ENCODE measurements around the gene ZFAND3. TPM values are rescaled to one million over a fixed set of nuclear protein-coding genes. Genes with fewer than 3 reads are reported as not detected.

ZFAND3 gene
- total RNA-seq, 1 experiment from 2014 or later: 47.2 TPM

- DNase-seq (ENCODE audit: low read depth, low spot score): no peak
- H3K27ac ChIP-seq (ENCODE audit: low read depth, low read length): no peak overlapping the region
- H3K79me2 ChIP-seq (ENCODE audit: insufficient read depth, low read length): peaks cover 92% of the 10 kb centered on the region
- H3K27me3 ChIP-seq (ENCODE audit: insufficient read depth, low read length): no peaks in the 10 kb centered on the region
- no peaks in the 10 kb centered on the region for H3K9me3 ChIP-seq (ENCODE audit: control insufficient read depth in 1 of 2, insufficient read depth in 1 of 2, low read depth in 1 of 2, low read length in 2 of 2)
- no peak overlapping the region for H3K4me2 ChIP-seq (ENCODE audit: low read length)
- POLR2A ChIA-PET: no interaction called here
- intact Hi-C loops (cut with micrococcal nuclease): no loop called here
- no peak overlapping the region for H3K4me3 ChIP-seq (replicated peaks in 1 of 2; ENCODE audit: low read depth in 1 of 2, low read length in 2 of 2)
- no TSS peak for BruUV-seq (replicated peaks)
- H3K9ac ChIP-seq (ENCODE audit: low read length): no peak overlapping the region
- TF ChIP-seq JUND (IDR thresholded peaks at IDR 0.05): no peak
- TF ChIP-seq EGR1 (IDR thresholded peaks at IDR 0.05; ENCODE audit: low read depth): no peak
- TF ChIP-seq ELF1 (IDR thresholded peaks at IDR 0.05; ENCODE audit: borderline replicate concordance, low read depth): no peak
- TF ChIP-seq ATF3 (IDR thresholded peaks at IDR 0.05): no peak
- H3K36me3 ChIP-seq (ENCODE audit: control insufficient read depth in 1 of 2, insufficient read depth in 2 of 2, low read length in 2 of 2): no peaks in the 10 kb centered on the region
- peaks cover 8% of the 10 kb centered on the region; the same call in 1 of the 2 replicates for H4K20me1 ChIP-seq (ENCODE audit: insufficient read depth)
- no peak overlapping the region for H2AFZ ChIP-seq (ENCODE audit: low read depth, low read length, poor library complexity, severe bottlenecking)
- no peaks in the 10 kb centered on the region for H3K4me1 ChIP-seq (ENCODE audit: control insufficient read depth in 1 of 2, insufficient read depth in 2 of 2, low read length in 2 of 2)
- RAD21 ChIA-PET (ENCODE audit: low non-redundant PET in 1 of 2, low total read pairs in 2 of 2, uncharacterized antibody in 2 of 2, unreplicated experiment in 2 of 2): no interaction called here
- no peak for ATAC-seq
- H3K9me2 ChIP-seq (ENCODE audit: insufficient read depth): no peaks in the 10 kb centered on the region
- CTCF ChIA-PET: no interaction called here
These were observed 56.2 kb downstream of the ZFAND3 start for GRCh38 chr6:37875561-37876309.

- intact Hi-C loops (cut with micrococcal nuclease): no loop called here
- TF ChIP-seq ZNF274 (IDR thresholded peaks at IDR 0.05; ENCODE audit: low read depth, low read length): no peak
- no peak for TF ChIP-seq YY1 (IDR thresholded peaks at IDR 0.05; ENCODE audit: extremely low read depth, insufficient replicate concordance, low read depth, low read length)
- no peak for TF ChIP-seq EZH2 (IDR thresholded peaks at IDR 0.05)
- TF ChIP-seq RAD21 (IDR thresholded peaks at IDR 0.05; ENCODE audit: low read depth): no peak
- TF ChIP-seq REST (IDR thresholded peaks at IDR 0.05; ENCODE audit: low read depth): no peak
- no peak for TF ChIP-seq CTCF (IDR thresholded peaks at IDR 0.05 in 2 of 3, conservative IDR thresholded peaks at IDR 0.05 in 1 of 3; ENCODE audit: borderline replicate concordance in 1 of 3, insufficient read depth in 1 of 3, low read depth in 2 of 3, low read length in 2 of 3)
- no peak for TF ChIP-seq EZH2phosphoT487 (IDR thresholded peaks at IDR 0.05; ENCODE audit: borderline replicate concordance)
- no peak for TF ChIP-seq FOSL1 (IDR thresholded peaks at IDR 0.05; ENCODE audit: low read depth)
- no peak for TF ChIP-seq ZFX (IDR thresholded peaks at IDR 0.05)
- TF ChIP-seq MAX (IDR thresholded peaks at IDR 0.05): no peak
- TF ChIP-seq TCF7L2 (IDR thresholded peaks at IDR 0.05; ENCODE audit: borderline replicate concordance, extremely low read depth, insufficient read depth, insufficient read length): no peak
These were observed 57.3 kb downstream of the ZFAND3 start for GRCh38 chr6:37876843-37877242.

More at GRCh38 chr6:37876843-37877242, 57.3 kb downstream of the ZFAND3 start:
- Histone ChIP-seq H3K9ac (ENCODE audit: low read length) (no peak overlapping the region), H2AFZ (ENCODE audit: low read depth, low read length, poor library complexity, severe bottlenecking) (no peak overlapping the region), H3K79me2 (ENCODE audit: insufficient read depth, low read length) (peaks cover 88% of the 10 kb centered on the region), H3K9me3 (ENCODE audit: control insufficient read depth in 1 of 2, insufficient read depth in 1 of 2, low read depth in 1 of 2, low read length in 2 of 2) (no peaks in the 10 kb centered on the region), H3K4me3 (replicated peaks in 1 of 2; ENCODE audit: low read depth in 1 of 2, low read length in 2 of 2) (no peak overlapping the region), H3K27ac (ENCODE audit: low read depth, low read length) (no peak overlapping the region), H3K4me2 (ENCODE audit: low read length) (no peak overlapping the region), H3K9me2 (ENCODE audit: insufficient read depth) (no peaks in the 10 kb centered on the region), H4K20me1 (ENCODE audit: insufficient read depth) (peaks cover 3% of the 10 kb centered on the region; the same call in 1 of the 2 replicates), H3K27me3 (ENCODE audit: insufficient read depth, low read length) (no peaks in the 10 kb centered on the region), H3K36me3 (ENCODE audit: control insufficient read depth in 1 of 2, insufficient read depth in 2 of 2, low read length in 2 of 2) (no peaks in the 10 kb centered on the region), H3K4me1 (ENCODE audit: control insufficient read depth in 1 of 2, insufficient read depth in 2 of 2, low read length in 2 of 2) (no peaks in the 10 kb centered on the region)
- no peak for DNase-seq (ENCODE audit: low read depth, low spot score)
- CTCF ChIA-PET: no interaction called here
- no TSS peak for BruUV-seq (replicated peaks)
- no peak for ATAC-seq
- POLR2A ChIA-PET: no interaction called here
- RAD21 ChIA-PET (ENCODE audit: low non-redundant PET in 1 of 2, low total read pairs in 2 of 2, uncharacterized antibody in 2 of 2, unreplicated experiment in 2 of 2): no interaction called here
